ENCODE measurements around the gene RNF123. TPM values are rescaled to one million over a fixed set of nuclear protein-coding genes. Genes with fewer than 3 reads are reported as not detected.

The RNF123 gene
- total RNA-seq, 1 experiment from 2014 or later = 40.6 TPM

- H3K27ac Mint-ChIP-seq = peak overlapping the region in 1 of 3 experiments; percentile 29; a peak in 1 of 7 replicates
- H3K9me3 ChIP-seq (ENCODE audit: control insufficient read depth, low read depth, low read length) = no peaks in the 10 kb centered on the region
- H3K23me2 ChIP-seq (ENCODE audit: insufficient read length, low read depth, low read length, poor library complexity, severe bottlenecking) = no peaks in the 10 kb centered on the region
- no peaks in the 10 kb centered on the region for H4K20me1 ChIP-seq (ENCODE audit: control insufficient read depth, insufficient read depth, insufficient read length)
- TF ChIP-seq, protein P1, sequence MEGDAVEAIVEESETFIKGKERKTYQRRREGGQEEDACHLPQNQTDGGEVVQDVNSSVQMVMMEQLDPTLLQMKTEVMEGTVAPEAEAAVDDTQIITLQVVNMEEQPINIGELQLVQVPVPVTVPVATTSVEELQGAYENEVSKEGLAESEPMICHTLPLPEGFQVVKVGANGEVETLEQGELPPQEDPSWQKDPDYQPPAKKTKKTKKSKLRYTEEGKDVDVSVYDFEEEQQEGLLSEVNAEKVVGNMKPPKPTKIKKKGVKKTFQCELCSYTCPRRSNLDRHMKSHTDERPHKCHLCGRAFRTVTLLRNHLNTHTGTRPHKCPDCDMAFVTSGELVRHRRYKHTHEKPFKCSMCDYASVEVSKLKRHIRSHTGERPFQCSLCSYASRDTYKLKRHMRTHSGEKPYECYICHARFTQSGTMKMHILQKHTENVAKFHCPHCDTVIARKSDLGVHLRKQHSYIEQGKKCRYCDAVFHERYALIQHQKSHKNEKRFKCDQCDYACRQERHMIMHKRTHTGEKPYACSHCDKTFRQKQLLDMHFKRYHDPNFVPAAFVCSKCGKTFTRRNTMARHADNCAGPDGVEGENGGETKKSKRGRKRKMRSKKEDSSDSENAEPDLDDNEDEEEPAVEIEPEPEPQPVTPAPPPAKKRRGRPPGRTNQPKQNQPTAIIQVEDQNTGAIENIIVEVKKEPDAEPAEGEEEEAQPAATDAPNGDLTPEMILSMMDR (conservative IDR thresholded peaks at IDR 0.05) = no peak
- H2BK12ac ChIP-seq (ENCODE audit: insufficient read length, low read depth, low read length) = no peak overlapping the region
- peaks cover 2 to 4% of the 10 kb centered on the region in 2 experiments; a peak in 2 of 4 replicates for H3K4me1 Mint-ChIP-seq
- H3K9ac ChIP-seq (ENCODE audit: extremely low read depth, insufficient read length, low read length) = no peak overlapping the region
- H3K36me3 Mint-ChIP-seq (ENCODE audit: insufficient read depth in 1 of 3, low read depth in 3 of 3) = no peaks in the 10 kb centered on the region
- no peak overlapping the region for H3K27ac ChIP-seq (ENCODE audit: insufficient read length, low read depth, low read length)
- no peak overlapping the region for H4K8ac ChIP-seq (replicated peaks; ENCODE audit: insufficient read length, low read depth, low read length)
- H3K23ac ChIP-seq (ENCODE audit: insufficient read length, low read depth, low read length) = no peak overlapping the region
- no peaks in the 10 kb centered on the region for H3K79me1 ChIP-seq (ENCODE audit: insufficient read depth, low read depth, low read length, poor library complexity, severe bottlenecking)
- no peaks in the 10 kb centered on the region for H3K27me3 Mint-ChIP-seq (ENCODE audit: low read depth)
- no peak overlapping the region for H4K91ac ChIP-seq (ENCODE audit: insufficient read length, low read depth, low read length)
- H3T11ph ChIP-seq (ENCODE audit: low read length) = no peak overlapping the region
- no peak overlapping the region for H2BK20ac ChIP-seq (ENCODE audit: low read depth, low read length, poor library complexity, severe bottlenecking)
- H3K79me2 ChIP-seq (ENCODE audit: insufficient read depth, low read length) = no peaks in the 10 kb centered on the region
- DNase-seq = no peak
- no peak overlapping the region for H3K18ac ChIP-seq (ENCODE audit: insufficient read length, low read depth, low read length)
- H3K14ac ChIP-seq (ENCODE audit: insufficient read depth, low read length) = no peak overlapping the region
- WGBS (ENCODE audit: extremely low coverage, insufficient read length, low lambda C conversion rate) = no CpG with 5 or more reads among the region's 14 CpGs
- H2BK15ac ChIP-seq (ENCODE audit: low read depth, low read length) = no peak overlapping the region
- H3K4me1 ChIP-seq (ENCODE audit: insufficient read depth, low read length) = no peaks in the 10 kb centered on the region
- no peaks in the 10 kb centered on the region for H3K27me3 ChIP-seq (ENCODE audit: insufficient read depth, low read length)
- no peak overlapping the region for H3K4me3 Mint-ChIP-seq
- no peaks in the 10 kb centered on the region for H3K9me3 Mint-ChIP-seq
- no peak overlapping the region for H3K56ac ChIP-seq (ENCODE audit: insufficient read length, low read depth, low read length)
- H3K4ac ChIP-seq (ENCODE audit: low read depth, low read length) = no peak overlapping the region
- no peak overlapping the region for H2BK120ac ChIP-seq (ENCODE audit: low read depth, low read length, poor library complexity, severe bottlenecking)
- no peak overlapping the region for H2BK5ac ChIP-seq (ENCODE audit: insufficient read length, low read length)
- no peak overlapping the region for H3K4me2 ChIP-seq (ENCODE audit: insufficient read depth, insufficient read length, low read length)
- H2AFZ ChIP-seq (ENCODE audit: low read length) = no peak overlapping the region
- no peak overlapping the region for H2AK5ac ChIP-seq (ENCODE audit: insufficient read length, low read length)
- H4K5ac ChIP-seq (ENCODE audit: insufficient read length, low read depth, low read length) = no peak overlapping the region
These were observed 28.1 kb upstream of the RNF123 start for GRCh38 chr3:49661281-49661680.

All from H9 (cell line).